NCI-H2107 treated with DMSO at 0.1 percent for 48 hours (cell line): ENCODE data around the gene PPP1R36.
A peak's percentile ranks its signal among the peaks of the same experiment; 100 is the strongest.
"Not testable (repeated sequence)": the region's sequence is repeated elsewhere in the genome, so short reads cannot be mapped to it uniquely, and the experiment has no call there.

Experiments used
- DNase-seq: peaks from one replicate; lab custom pipeline; 2025; ENCODE audit not compliant: unreplicated experiment; lab: John Stamatoyannopoulos, UW

The PPP1R36 gene

GRCh38 chr14:64562436-64562835, 12.7 kb downstream of the PPP1R36 start:
- no peak for DNase-seq

- DNase-seq, result no peak
Observed at GRCh38 chr14:64563696-64564095, 13.9 kb downstream of the PPP1R36 start.

- DNase-seq, result no peak
Observed at GRCh38 chr14:64566651-64567122, 16.9 kb downstream of the PPP1R36 start.

GRCh38 chr14:64569138-64569631, 19.4 kb downstream of the PPP1R36 start:
- no peak for DNase-seq

GRCh38 chr14:64569646-64570045, 19.9 kb downstream of the PPP1R36 start:
- DNase-seq, result not testable (repeated sequence)

GRCh38 chr14:64572386-64573104, 22.8 kb downstream of the PPP1R36 start:
- DNase-seq, result peak; percentile 74

GRCh38 chr14:64573109-64573508, 23.3 kb downstream of the PPP1R36 start:
- DNase-seq, result peak; percentile 81

- DNase-seq, result no peak
Observed at GRCh38 chr14:64574371-64575107, 24.8 kb downstream of the PPP1R36 start.

- no peak for DNase-seq
Observed at GRCh38 chr14:64577211-64577610, 27.4 kb downstream of the PPP1R36 start.

- DNase-seq, result no peak
Observed at GRCh38 chr14:64580467-64580866, 30.7 kb downstream of the PPP1R36 start.

GRCh38 chr14:64581363-64581762, 31.6 kb downstream of the PPP1R36 start:
- DNase-seq, result no peak

GRCh38 chr14:64581817-64582216, 32.1 kb downstream of the PPP1R36 start:
- DNase-seq, result no peak

- DNase-seq, result peak; percentile 97
Observed at GRCh38 chr14:64584190-64584589, 34.4 kb downstream of the PPP1R36 start.

GRCh38 chr14:64591809-64592208, 42.0 kb downstream of the PPP1R36 start:
- no peak for DNase-seq

GRCh38 chr14:64594438-64594837, 44.7 kb downstream of the PPP1R36 start:
- no peak for DNase-seq

GRCh38 chr14:64598404-64598803, 48.6 kb downstream of the PPP1R36 start:
- no peak for DNase-seq

- no peak for DNase-seq
Observed at GRCh38 chr14:64601571-64601970, 51.8 kb downstream of the PPP1R36 start.

GRCh38 chr14:64602826-64603225, 53.1 kb downstream of the PPP1R36 start:
- no peak for DNase-seq

GRCh38 chr14:64604001-64604400, 54.2 kb downstream of the PPP1R36 start:
- no peak for DNase-seq

- peak; percentile 99 for DNase-seq
Observed at GRCh38 chr14:64604881-64605280, 55.1 kb downstream of the PPP1R36 start.

GRCh38 chr14:64605926-64606685, 56.3 kb downstream of the PPP1R36 start:
- DNase-seq, result no peak
